ENCODE measurements around the gene ZBED6.
"Not testable (repeated sequence)": the region's sequence is repeated elsewhere in the genome, so short reads cannot be mapped to it uniquely, and the experiment has no call there.

DNA sequence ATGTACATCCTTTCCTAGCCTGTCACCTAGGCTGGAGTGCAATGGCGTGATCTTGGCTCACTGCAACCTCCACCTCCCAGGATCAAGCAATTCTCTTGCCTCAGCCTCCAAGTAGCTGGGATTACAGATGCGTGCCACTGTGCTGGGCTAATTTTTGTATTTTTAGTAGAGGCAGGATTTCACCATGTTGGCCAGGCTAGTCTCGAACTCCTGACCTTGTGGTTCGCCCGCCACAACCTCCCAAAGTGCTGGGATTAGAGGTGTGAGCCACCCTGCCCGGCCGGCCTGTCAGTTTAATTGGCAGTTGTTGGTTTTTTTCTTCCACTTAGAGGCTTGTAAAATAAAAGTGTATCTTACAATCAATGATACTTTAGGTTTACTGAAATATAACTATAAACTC is 1.9 kb upstream of the ZBED6 start:
- not testable (repeated sequence) for TF ChIP-seq EZH2 (IDR thresholded peaks at IDR 0.05; ENCODE audit: insufficient read depth, low read length); CTCF (IDR thresholded peaks at IDR 0.05; ENCODE audit: insufficient read depth, low read depth, low read length)

Measured in astrocyte (in vitro differentiated cells and primary cell).